SK-MEL-5 (cell line): ENCODE results near the gene SLC6A12. TPM values are rescaled to one million over a fixed set of nuclear protein-coding genes. Genes with fewer than 3 reads are reported as not detected.
"Not testable (repeated sequence)": the region's sequence is repeated elsewhere in the genome, so short reads cannot be mapped to it uniquely, and the experiment has no call there.

ENCODE experiments used
- DNase-seq: peaks from one replicate; pipeline ENCODE4 v3.0.0-alpha.2; 2016; ENCODE audit warnings: low read depth, low spot score
- in situ Hi-C: cut with HindIII; loops from 2 replicates; pipeline ENCODE4 v1.10.0; 2016; ENCODE audit warnings: low sequenced_read_pairs, high pct_unique_total_duplicates, low pct_unique_long_range_greater_than_20kb
- total RNA-seq: library from RNA; depleted of rRNA; stranded (reverse); fragments of >200 nt; shearing (Covaris generic); gene quantifications from 2 replicates; pipeline ENCODE4 v1.2.3, GENCODE V29; 2014

SLC6A12 gene
- total RNA-seq, 1 experiment from 2014 or later = 1.6 TPM

DNA sequence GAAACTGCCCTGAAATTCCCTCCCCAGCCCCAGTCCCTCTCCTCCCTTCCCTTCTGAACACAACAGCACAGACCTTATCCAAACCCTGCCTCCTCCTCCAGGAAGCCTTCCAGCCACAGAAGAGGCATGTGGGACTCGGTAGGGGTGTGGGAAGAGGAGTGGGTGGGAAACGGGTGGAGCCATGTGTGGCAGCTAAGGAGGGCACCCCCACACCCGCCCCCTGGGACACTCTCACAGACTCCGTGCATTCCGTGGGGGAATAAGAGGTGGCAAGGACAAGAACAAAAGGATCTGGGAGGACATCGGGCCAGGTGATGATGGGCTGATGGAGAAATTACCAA is 24.4 kb downstream of the SLC6A12 start:
- no peak for DNase-seq
- in situ Hi-C loops = no loop called here

DNA sequence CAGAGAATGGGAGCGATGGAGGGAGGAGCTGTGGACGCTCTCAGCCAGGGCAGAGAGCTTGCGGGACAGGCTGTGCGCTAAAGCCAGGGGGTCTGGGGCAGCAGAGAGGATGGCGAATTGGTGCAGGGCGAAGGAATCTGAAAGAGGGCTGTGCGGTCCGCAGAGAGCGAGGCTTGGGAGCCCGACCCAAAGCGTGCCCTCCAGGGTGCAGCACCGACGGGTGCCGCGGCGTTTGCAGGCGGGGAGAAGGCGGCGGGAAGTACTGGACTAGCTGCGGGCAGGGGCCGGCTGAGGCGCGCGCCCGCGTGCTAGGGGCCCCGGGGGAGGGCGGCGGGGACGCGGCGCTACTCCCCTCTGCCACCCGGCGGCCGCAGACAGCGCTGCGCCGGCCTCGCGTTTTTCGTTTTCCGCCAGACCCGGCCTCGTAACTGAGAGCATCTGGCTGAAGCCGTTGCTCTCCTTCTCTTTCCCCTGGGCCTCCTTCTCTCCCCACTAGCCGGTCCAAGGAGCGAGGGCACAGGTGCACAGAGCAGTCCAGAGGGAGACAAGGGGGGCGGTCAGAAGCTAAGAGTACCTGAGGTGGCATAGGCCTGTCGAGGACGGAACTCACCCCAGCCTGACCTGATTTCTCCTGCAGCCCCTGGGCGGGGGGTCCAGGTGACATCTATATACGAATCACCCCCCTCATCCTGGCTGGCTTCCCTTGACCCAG is 24.9 kb downstream of the SLC6A12 start:
- in situ Hi-C loops = no loop called here
- DNase-seq = peak; percentile 50

DNA sequence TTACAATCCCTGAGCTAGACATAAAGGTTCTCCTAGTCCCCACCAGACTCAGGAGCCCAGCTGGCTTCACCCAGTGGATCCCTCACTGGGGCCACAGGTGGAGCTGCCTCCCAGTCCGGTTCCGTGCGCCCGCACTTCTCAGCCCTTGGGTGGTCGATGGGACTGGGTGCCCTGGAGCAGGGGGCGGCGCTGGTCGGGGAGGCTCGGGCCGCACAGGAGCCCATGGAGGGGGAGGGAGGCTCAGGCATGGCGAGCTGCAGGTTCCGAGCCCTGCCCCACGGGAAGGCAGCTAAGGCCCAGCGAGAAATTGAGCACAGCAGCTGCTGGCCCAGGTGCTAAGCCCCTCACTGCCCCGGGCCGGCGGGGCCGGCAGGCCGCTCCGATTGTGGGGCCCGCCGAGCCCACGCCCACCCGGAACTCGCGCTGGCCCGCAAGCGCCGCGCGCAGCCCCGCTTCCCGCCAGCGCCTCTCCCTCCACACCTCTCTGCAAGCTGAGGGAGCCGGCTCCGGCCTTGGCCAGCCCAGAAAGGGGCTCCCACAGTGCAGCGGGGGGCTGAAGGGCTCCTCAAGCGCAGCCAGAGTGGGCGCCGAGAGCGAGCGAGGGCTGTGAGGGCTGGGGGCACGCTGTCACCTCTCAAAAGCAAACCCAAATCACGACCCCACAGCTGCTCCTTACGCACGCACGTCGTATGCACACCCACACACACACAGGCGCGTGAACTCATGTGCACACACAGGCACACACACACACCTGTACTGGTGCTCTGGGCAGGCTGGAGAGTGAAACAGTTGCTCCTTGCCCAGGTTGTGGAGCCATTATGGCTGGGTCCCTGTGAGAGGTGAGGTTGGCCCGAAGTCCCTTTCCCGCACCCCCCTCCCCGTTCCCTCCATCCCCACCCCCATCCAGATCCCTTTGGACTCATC is 25.7 kb downstream of the SLC6A12 start:
- DNase-seq, in situ Hi-C loops: not testable (repeated sequence)

DNA sequence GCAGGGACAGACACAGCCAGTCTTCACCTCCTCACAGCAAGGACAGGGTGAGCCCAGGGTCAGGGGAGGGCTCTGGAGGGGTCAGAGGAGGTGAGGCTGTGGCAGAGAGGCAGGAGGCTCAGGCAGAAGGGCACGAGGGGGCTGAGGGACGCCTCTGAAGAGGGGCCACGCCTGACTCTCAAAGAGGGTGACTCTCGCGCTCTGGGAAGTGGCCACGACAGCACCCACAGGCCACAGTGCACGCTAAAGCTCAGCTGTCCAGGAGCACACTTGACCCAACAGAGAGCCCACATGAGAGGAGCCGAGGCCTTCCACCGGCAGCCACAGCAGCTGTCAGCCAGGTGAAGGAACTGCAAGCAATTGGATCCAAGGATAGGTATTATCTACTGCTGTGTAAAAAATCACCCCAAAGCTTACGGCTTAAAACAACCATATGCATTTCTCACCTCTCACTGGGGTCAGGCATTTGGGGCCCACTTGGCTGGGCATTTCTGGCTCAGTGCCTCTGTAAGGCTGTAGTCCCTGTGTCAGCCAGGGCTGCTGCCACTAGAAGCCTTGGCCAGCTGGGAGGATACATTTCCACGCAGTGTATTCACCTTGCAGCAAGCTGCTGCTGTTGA is 27.8 kb downstream of the SLC6A12 start:
- in situ Hi-C loops = no loop called here
- no peak for DNase-seq

DNA sequence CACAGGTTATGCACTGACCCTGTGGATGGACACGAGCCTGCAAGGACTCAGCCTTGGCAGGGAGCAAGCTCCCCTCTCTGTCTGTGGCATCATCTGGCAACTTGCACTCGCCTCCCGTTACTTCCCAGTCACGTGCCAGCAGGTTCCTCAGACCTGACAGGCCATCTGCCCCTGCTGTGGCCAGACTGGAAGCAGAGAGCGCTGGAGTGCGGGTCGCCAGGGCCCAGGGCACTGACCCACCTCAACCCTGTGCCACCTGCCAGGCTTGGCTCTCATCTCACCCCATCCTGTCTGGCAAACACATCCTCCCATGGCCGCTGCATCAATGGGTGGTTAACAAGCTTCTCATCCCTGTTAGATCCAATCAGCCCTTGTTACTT is 28.4 kb downstream of the SLC6A12 start:
- in situ Hi-C loops = no loop called here
- DNase-seq = no peak

DNA sequence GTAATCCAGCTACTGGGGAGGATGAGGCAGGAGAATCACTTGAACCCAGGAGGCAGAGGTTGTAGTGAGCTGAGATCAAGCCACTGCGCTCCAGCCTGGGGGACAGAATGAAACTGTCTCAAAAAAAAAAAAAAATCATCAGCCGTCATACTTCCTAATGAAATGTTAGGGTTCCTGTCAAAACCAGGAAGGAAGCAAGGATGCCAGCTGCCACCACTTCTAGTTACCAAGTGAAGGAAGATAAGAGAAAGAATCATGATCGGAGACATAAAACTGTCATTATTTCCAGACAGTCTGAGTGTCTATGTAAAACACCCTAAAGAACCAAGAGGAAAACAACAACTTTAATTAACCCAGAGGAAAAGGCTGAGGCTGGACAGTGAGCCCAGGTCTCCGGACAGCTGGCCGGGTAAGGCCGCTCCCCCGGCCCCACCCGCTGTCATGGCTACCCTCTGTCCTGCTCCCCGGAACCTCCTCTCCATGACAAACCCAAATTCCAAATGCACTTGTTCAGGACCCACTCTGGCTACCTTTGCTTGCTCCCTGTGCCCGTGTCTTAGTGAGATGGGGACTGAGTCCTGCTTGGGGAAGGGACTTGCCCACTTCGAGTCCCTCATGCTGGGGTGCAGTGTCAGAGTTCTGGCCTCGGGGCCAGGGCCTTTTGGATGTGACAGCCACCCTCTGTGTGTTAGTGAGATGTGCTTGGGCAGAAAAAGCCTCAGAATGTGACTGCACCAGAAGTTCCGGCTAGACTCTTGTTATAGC is 29.0 kb downstream of the SLC6A12 start:
- in situ Hi-C loops = no loop called here
- DNase-seq = no peak

DNA sequence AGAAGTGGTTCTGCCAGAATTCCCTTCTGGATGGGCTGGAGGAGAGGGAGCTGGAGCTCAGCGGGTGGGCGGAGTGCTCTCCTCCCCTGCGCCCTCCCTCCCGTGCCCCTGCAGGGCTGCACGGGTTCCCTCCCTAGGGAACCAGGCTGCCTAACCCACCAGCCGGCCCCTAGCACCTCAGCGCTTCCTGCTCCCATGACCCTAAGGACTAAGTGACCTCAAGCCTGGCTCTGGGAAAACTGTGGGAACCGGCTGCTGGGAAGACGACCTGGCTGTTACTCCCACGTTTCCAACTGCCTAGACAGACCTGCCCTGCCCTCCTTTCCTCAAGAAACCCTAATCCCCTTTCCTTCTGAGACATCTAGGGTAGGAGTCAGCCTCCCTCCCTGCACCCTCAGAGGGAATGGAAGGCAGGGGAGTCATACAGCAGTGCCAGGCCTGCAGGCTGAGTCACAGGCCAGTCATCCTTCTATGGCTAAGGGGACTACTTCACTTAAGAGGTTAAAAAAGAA is 31.5 kb downstream of the SLC6A12 start:
- in situ Hi-C loops = no loop called here
- DNase-seq = no peak

DNA sequence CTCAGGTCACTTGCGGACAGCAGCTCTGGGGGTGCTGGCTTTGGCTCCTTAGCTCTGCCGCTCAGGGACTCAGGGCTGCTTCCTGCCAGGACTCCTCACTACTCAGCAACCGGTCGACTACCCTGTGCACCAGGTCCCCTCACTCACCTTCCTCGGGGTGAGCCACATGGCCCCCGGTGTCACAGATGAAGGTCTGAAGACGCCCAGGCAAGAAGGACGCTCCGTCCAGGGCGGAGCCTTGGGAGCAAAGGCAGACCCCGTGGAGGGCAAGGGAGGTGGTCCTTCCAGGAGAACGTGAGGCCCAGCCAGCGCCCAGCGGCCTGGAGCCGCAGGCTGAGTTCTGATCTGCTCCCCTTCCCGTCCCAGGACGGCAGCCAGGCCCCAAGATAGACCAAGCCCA is 32.0 kb downstream of the SLC6A12 start:
- in situ Hi-C loops = no loop called here
- DNase-seq = no peak

DNA sequence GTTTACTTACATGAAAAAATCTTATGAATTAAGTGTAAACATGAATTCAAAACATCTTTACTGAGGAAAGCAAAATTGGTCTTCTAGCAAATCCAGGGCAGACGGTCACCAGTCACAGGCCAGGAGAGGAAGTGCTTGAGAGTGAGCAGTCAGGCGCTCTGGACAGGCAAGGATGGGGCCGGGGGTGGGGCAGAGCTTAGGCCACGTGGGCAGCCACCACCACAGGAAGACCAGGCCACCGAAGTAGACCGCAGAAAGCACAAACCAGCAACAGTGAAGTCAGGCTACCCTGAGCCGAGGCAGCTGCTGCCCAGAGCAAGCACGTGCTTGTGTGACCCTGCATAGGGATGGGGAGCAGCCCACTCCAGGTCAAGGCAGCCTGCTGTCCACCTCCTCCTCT is 33.5 kb downstream of the SLC6A12 start:
- peak; percentile 31 for DNase-seq
- in situ Hi-C loops = no loop called here

DNA sequence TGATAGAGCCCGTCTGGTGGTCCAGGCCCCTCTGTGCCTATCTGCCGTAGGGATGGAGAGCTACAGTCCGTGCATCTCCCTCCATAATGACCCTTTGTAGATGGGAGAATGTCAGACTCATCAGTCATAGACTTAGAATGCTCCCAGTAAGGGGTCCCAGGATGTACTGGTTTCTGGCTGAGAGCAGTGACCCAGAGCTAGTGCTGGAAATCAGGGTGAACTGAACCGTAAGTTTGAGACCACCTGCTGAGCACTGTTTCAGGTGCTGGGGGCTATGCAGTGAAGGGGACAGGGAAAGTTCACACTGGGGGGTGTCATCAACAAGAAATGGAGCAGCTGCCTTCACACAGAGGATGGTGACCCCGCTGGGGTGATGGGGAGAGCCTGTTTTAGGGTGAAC is 34.1 kb downstream of the SLC6A12 start:
- in situ Hi-C loops = no loop called here
- DNase-seq = no peak

DNA sequence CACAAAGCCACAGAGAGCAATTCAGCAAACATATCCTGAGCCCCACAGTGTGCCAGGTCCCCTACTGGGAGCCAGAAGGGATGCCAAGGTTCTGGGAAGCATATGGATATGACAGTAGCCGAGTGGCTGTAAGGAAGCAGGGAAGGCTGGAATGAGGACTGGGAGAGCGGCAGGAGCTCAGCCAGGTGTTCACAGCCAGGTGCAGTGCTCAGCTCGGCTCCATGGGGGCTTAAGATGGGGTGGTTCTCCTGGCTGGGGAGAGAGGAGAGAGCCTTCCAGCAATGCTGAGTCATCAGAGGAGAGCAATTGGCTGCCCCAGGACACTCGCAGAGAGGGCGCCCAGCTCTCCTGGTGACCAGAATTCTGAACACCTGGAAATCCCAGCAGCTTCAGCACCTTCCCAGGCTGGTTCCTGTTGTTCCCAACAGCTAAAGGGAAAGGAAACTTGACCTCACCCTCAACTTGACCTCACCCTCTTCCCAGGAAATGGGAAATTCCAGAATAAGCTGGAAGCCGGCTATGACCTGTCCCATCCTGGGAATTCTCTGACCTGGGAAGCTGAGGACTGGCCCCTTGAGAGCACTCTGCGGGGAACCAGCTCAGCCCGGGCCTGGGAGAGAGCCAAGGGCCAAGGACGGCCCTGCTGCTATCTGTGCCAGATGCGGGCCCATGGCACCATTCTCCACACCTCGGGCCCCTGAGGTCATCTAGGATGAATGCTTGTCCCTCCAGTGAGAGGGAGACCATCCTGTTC is 34.6 kb downstream of the SLC6A12 start:
- no peak for DNase-seq
- in situ Hi-C loops = no loop called here

DNA sequence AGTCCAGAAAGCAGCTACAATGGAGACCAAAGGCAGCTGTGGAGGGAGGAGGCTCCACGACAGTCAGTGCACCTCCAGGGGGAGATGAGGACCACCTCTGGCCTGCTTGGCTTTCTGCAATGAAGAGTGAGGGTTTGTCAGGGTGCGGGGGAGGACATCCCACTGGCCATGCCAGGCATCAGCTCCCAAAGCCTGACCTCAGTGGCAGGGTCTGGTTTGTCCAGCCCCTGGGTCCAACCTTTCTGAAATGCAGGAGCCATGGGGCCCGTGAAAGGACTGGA is 35.2 kb downstream of the SLC6A12 start:
- in situ Hi-C loops = no loop called here
- no peak for DNase-seq

DNA sequence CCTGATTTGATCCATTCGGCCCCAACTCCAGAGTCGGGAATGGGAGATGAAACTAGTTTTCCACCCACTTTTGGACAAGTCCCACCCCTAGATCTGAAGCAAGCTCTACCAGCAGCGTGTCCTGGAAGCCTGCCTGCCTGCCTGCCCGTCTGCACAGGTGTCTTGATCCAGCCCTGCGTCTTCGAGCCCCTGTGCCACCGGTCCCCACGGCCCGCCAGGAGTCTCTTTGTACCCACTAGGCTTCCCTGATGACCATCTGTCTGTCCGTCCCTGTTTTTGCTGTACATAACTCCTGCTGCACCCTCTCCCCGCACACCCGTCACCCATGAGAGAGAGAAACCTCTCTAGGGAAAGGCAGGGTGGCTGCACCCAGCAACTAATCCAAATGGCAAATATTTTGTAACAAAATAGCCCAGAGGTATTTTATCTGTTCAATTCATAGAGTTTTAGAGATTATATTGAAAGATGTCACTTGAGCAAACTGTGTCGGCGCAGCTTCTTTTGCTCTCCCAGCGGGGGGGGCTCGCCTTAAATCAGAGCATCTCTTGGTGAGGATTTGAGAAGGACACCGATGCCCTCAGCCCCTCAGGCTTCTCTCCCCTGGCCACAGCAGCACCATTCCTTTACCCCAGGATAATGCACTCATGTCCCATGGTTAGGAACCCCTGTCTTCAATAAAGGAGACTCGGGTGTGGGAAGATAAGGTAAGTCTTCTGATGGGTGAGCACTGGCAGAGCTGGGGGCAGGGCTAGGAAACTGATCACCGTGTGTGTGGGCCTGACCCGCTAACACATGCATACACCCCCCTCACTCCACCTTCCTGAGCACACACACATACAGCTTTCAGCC is 35.8 kb downstream of the SLC6A12 start:
- DNase-seq = no peak
- in situ Hi-C loops = no loop called here

DNA sequence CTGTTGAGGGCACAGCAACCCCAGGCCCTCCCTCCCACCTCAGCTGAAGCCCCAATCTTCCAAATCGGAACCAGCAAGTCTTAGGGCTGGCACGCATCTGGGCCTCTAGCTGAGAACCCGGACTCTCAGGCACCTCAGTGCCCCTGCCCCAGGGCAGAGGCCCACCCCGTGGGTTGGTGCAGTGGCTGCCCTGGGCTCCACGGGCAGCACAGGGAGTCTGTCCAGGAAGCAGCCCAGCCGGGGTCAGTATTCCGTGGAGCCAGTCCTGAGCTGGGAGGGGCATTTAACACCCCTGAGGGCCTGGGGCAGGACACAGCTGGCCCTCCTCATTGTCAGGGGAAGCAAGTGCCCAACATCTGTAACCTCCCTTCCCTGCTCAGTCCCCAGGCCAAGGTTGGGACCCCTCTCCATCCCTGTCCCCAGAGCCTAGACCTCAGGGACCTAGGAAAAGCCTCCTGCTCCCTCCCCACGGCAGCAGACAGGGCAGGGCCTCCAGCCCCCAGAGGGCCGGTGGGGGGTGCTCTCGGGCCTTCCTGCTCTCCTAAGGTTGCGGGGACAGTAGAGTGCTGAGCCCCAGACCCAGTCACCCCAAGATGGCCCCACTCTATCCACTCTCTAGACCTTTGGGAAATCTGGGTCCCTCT is 36.5 kb downstream of the SLC6A12 start:
- in situ Hi-C loops = no loop called here

DNA sequence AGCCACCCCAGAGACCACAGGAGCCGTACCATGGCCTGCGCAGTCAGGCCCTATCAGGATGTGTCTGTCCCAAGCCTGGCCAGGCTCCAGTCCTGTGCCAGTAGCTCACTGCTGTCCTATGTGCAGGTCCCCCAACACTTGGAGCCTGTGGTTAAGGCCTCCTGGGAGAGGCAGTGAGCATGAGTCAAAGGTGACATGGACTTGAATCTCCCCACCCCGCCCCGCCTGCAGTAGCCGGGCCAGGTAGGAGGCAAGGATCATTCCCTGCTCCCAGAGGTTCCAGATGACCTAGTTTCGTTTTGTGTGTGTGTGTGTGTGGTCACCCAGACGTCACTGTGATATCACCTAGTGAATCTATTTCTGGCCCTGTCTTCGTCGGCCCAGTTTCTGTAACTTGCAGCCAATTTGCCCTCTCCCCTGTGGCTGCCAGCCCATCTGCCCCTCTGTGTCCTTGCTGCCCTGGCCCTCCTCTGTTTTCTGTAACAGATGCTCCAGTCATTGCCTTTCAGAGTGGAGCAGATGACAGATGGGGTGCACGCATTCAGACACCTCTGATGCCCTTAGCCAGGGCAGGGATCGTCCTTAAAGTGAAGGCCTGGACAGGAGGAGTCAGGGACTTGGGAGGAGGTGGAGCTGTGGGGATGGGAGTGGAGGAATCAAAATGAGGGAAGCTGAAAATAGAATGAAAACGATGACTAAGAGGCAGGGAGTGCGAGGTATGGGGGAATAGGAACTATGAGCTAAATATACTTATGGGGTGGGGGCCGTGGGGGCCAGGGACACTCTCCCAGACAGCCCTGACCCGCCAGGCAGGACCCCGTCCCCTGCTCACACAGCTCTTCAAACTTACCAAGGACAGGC is 37.4 kb downstream of the SLC6A12 start:
- in situ Hi-C loops = no loop called here

More for the DNA sequence above, 36.5 kb downstream of the SLC6A12 start:
- DNase-seq = no peak

More for the DNA sequence above, 37.4 kb downstream of the SLC6A12 start:
- DNase-seq = no peak
